HG03025 (cell line): ENCODE results near the gene SPTB.

Experiments
- ATAC-seq: cut with Tn5 transposase; IDR thresholded peaks from one replicate; pipeline ENCODE4 v1.9.1; 2021; ENCODE audit warnings: mild to moderate bottlenecking, moderate library complexity; ENCODE audit not compliant: unreplicated experiment, low FRiP score

SPTB gene

DNA sequence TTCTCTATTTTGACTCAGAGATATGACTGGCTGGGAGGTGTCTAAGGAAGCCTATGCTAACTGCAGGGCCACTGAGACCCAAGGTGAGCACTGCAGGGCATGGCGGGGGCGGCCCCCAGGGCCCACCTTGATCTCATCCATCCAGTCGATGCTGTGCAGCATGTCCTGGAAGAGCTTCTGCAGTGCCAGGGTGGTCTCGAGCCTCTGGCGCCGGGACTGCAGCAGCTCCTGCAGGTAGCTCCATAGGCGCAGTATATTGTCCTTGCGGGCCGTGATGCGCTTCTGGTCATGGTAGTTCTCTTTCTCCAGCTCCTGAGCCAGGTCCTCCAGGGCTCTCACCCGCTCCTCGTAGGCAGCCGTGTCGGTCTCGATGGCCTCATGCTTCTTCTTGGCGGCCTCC lies 84.5 kb downstream of the SPTB start:
- no peak for ATAC-seq

DNA sequence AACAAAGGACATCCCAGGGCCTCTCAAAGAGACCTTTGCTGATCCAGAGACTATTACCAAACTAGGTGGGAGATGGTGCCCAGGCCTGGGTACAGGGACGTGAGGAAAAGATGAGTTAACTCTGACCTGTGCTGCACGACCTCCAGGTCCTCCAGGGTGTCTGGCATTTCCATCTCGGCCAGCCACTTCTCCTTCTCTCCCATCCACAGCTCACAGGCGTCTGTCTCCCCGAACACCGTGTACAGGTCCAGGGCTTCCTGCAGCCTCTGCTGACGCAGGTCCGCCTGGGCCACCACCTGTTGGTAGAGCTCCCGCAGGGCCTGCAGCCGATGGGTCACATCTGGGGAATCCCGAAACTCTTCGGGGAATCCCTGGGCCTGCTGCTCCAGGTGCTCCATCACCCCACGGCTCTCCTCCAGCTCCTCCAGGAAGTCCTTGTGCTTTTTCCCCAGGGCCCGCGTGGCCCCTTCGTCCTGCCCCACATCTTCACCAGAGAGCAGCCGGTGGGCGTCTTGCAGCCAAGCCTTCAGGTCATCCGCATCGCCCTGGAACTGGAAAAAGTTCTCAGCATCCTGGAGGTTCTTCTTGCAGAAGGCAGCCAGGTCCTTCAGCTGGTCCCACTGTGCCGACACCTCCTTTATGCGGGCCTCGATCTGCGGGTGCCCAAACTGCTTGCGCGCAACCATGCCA lies 86.7 kb downstream of the SPTB start:
- no peak for ATAC-seq

DNA sequence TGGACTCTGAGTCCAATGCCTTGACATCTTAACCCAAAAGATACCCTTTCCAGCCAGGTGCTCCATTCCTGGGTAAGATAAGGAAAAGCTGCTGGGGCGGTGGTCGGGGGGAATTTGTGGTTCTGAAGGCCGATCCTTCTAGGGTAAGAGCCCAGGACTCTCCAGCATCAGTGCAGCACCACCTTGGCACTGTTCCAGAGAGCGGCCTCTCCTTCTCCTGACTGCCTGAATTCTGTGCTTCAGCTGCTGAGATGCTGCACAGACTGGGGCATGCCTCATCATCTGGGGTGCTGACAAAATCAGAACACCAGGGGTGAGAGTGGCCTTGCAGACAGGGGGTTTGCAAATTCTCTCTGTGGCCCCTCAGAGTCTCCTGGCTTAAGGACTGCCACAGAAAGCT lies 87.5 kb downstream of the SPTB start:
- no peak for ATAC-seq

DNA sequence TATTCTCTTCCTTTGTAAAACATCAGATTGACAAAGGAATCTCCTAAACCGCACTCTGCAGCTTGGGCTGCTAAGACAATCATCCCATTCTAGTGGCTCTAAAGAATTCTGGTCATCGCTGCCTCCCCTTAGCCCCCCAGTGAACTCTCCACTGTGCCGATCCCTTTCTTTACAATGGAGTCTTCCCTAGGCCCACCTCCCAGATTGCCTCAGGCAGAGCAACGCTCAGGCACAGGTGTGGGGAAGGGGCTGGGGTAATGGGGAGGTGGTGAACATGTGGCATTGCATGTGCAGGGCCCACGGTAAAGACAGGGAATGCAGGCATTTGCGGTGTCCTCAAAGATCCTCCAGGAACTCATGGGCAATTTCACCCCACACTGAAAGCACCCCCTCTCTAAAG lies 89.2 kb downstream of the SPTB start:
- ATAC-seq, result no peak

DNA sequence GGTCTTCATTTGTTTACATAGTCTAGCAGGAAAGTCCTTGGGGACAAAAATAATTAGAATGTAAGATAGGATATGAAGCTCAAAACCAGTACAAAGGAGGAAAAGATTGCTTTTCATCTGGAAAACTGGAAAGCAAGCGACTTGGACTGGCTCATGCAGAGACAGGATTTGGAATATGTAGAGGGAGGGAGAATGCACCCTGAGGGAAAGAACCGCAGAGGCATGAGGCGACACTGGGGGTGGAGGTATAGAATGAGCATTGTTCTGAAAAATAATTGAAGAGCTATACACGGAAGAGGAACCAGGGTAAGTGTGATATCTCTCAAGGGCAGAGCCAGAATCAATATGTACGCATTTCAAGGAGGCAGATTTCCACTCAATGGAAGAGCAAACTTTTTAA lies 90.0 kb downstream of the SPTB start:
- ATAC-seq, result no peak

DNA sequence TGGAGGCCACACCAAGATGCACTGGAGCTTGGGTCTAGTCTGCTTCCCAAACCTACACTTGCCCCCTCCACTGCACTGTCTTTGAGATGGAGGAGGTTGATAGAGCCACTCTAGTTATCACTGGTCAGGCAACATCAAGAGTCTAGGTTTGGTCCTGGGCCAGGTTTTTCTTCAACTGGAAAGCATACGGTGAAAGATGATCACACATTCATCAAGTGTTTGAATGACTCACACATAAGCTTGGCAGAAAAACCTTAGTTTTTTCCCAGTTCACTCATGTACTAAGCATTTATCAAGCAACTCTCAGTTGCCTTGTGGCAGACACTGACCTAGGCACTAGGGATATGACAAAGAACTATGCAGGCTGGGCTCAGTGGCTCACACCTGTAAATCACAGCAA lies 91.0 kb downstream of the SPTB start:
- ATAC-seq, result no peak

DNA sequence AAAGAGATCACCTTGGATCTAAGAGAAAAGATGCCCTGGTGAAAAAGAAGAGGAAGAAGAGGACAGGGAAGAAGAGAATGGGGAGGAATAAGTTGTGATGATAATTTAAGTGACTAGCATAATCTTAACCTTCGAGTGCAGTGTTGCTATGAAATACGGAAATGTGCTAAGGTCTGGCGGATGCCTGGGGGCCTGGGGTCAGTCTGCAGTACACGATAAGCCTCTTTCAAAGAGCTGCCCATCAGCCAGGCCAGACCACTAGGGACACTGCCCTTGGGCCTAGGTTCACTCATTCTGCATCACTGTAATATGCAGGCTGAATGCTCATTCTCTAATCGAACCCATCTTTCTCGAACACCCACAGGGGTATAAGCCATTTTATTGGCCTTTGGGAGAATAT lies 92.1 kb downstream of the SPTB start:
- ATAC-seq, result no peak

DNA sequence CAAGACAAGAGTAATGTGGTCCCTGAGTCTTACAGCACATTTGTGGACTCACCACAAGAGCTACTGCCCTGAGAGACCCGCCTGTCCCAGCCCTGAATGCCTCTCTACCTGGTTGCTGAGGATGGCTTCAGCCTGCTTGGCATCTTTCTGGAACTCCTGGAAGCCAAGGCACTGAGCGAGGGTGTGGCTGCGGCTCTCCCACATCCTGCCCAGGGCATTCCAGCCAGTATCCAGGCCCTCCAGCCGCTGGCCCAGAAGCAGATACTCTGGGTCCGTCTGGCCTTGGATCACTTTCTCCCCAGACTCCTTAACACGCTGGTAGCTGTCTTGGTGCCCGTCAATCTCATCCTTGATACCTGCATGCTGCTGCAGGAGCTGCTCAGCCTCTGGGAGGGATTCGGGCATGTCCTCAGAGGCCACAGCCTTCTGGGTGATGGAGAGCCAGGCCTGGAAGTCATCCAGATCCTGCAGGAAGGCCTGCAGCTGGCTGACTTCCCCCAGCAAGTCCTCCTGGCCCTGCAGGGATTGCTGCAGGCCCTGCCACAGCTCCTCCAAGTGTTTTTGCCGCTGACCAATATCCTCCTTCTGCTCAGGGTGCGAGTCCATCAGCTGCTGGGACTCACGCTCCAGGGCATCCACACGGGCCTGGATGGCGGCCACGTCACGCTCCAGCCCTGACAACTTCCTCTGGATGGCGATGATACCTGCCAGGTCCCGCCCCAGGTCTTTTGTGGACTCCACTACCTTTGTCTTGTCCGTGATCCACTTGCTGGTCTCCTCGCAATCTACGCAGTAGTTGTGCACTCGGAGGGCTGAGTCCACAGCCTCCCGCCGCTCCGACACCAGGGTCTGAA lies 93.2 kb downstream of the SPTB start:
- no peak for ATAC-seq

DNA sequence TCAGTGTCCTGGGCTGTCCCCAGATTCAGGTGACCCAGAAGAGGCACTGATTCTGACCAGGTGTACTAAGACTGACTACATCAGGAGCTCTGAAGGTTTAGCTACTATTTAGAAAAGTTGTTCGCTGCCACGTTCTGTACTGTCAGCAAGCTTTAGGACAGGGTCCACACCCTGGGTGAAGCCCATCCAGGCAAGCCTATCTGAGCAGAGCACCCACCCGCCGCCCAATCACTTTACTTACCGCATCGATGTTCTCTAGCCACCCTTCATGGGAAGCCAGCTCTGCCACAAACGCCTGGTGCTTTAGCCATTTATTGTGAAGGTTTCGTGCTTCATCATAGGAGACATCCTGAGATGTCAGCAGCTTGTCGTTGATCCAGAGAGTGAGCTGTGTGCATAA lies 95.7 kb downstream of the SPTB start:
- ATAC-seq, result no peak

DNA sequence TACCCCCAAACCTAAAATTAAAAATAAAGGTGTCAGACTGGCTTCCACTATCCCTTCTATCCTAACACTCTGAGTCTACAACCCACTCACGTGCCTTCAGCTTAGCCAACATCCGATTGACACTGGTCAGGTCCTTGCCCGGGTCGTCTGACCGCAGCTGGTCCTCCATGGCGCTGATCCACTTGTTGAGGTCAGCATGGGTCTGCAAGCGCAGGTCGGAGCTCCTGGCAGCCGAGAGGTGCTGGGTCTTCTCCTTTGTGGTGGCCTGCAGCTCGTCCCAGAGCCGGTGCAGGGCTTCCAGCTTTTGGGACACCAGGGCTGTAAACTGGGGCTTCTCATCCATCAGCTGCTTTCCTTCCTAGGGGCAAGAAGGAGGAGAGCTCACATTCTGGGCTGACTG lies 97.5 kb downstream of the SPTB start:
- ATAC-seq, result no peak

DNA sequence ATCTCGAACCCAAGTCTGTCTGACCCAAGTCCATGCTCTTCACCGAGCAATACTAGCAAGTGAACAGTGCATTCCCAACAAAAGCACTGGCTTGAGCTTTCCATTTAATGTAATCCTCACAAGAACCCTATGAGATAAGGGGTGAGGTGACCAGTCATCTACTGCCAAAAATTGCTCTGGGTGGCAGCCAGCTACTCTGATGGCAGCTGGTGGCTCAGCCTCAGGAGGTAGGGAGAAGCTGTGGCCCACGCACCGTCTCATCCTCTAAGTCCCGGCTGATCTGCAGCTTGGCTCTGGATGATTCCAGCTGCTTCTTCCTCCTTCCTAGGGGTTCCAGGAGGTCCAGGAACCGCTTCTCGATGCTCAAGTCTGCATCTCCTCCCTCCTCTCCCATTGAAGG lies 100.2 kb downstream of the SPTB start:
- ATAC-seq, result no peak

DNA sequence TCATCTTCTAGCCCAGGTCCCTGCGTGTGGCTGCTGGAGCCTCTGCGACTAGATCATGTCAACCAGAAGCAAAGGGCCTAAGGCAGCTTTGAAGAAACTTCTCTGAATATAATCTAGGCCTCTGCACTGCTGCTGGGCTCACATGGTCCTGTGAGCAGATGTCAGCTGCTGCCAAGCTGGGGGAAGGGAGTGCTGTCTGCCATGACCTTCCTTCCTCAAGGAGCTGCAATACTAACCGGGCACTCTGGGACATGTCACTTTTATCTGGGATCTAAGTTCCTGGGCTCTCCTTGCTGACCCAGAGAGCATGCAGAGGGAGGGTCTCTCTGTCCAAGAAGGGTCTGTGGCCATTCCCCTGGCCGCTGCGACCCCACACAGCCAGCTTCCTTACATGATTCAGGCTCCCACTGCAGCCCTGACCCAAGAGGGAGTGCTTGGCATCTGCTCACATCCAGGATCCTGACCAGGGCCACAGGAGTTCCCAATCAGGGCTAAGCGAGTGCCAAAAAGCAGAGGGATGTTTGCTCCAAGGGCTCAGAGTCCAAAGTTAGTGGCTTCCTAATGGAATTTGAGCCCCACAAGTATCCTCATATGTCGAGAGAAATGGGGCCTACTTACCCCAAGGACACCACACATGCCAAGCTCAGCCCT lies 101.5 kb downstream of the SPTB start:
- no peak for ATAC-seq

DNA sequence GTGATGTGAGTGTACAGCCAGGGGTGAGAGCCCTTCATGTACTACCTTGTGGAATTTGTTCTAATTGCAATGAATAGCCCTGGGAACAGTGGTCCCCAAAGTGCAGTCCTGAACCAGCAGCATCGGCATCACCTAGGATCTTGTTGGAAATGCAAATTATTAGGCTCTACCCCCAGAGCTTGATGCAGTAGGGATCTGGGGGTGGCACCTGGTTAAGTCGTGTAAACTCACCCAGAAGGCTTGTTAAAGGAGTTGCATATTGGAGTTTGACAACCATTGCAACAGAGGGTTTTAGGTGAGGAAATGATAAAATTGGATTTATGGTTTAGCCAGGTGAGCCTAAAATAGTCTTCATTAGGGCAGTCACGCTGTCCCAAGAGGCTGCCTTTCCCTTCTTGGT lies 102.2 kb downstream of the SPTB start:
- no peak for ATAC-seq

DNA sequence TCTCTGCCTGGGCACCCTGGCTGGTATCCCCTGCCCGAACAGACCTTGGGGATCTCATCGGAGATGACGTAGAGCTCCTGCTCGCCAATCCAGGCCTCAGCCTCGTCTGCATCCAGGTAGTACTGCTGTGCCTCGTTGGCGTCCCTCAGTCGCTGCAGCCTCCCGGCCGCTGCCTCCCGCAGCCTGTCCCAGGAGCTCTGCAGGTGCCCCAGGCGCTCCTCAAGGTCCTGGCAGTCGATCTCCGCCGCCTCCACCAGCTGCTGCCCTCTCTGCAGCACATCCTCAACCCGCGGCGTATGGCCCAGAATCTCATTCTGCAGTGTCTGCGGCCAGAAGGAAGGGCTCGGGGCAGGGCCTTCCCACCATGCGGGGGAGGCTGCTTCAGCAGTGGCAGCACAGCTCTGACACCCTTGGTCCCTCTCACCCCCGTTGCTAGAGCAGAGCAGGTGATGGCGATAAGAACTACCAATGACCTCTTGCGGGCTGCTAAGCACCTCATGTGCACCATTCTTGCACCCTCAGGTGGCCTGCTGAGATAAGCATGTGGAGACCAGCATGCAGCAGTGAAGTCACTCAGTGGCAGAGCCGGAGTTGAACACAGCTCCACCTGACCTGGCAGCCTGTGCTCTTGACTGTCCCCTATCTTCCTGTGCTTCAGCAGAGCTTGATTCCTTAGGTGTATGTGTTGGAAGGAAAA lies 104.5 kb downstream of the SPTB start:
- no peak for ATAC-seq

DNA sequence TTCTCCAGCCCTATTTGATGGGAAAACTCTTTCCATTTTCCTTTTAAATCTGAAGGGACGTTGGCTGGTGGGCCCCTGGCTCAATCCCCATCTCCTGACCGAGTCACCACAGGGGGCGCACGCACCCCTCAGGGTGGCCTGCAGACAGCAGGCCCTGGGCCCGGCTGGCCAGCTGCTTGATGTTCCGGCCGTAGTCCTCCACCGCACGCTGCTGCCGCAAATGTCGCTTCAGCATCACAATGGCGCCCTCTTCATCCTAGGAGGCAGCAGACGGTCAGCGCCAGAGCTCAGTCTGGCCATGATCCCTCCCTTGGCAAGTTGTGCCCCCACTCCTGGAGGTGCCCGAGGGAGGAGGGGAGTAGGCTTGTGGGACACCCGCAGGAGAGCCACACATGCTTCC lies 105.4 kb downstream of the SPTB start:
- ATAC-seq, result no peak

DNA sequence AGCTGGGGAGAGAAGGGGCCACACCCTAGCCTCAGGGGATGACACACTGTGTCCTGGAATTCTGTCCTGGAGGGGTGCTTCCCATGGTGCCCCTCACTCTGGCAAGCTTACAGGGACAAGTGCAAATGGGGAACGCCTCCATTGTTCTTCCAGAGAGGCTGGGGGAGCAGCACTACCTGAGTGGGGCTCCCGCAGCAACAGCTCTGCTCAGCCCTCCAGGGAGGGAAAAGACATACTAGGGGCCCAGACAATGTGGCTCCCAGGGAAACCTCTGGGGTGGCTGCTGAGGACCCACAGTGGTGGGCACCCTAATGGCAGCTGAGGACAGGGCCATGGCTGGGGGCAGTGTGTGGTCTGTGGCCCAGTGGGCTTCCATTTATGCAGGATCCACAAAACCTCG lies 106.1 kb downstream of the SPTB start:
- no peak for ATAC-seq

DNA sequence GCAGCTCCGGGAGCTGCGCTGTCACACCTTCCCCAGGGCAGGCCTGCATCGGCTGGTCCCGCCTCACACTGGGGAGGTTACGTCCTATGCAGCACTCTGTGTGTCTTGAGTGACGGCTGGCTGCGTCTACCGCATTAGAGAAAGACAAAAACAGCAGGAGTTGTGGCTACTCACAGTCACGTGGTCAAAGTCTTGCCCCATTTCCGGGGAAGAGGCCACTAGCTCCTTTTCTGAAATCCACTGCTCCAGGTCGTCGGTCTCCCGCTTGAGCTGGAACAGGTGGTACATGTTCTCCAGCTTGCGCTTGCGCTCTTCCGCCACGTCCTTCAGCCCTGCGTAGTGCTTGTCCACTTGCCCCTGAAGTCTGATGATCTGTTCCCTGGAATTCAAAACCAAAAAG lies 106.7 kb downstream of the SPTB start:
- ATAC-seq, result no peak

DNA sequence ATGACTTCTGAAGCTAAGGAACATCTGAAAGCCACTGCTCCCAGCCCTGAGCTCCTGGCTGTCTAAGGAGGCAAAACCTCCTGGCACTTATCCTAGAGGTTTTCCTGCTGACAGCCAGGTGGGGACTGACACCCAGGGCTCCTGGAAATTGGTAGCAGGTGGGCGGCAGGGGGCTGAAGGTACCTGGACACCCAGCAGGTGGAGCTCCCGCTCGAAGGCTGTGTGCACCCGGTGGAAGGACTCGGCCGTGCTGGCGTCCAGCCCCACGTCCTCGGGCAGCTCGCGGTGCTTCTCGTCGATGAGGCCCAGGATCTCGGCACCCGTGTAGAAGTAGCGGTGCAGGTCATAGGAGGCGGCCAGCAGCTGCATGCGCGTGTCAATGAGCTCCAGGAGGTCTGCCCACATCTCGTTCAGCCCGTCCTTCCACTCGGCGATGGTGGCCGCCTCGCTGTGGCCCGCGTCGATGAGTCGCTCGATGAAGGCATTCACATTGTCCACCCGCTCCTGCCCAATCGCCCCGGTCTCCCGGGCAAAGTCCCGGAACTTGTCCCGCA lies 107.2 kb downstream of the SPTB start:
- no peak for ATAC-seq

DNA sequence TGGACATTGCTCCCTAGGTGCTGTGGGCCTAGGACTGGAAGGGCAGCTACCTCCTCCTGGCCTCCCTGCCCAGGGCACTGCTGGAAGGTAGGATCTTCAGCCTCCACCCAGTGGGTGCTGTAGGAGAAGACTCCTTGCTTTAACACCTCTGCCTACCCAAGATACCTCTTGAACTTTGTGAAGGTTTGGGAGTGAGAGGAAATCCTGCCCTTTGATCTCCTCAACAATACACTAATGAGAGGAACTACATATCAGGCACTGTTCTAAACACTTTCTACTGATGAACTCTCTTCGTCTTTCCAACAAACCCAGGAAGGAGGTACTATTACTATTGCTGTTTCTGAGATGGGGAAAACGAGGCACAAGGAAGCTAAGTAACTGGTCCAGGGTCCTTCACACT lies 108.5 kb downstream of the SPTB start:
- ATAC-seq, result no peak

DNA sequence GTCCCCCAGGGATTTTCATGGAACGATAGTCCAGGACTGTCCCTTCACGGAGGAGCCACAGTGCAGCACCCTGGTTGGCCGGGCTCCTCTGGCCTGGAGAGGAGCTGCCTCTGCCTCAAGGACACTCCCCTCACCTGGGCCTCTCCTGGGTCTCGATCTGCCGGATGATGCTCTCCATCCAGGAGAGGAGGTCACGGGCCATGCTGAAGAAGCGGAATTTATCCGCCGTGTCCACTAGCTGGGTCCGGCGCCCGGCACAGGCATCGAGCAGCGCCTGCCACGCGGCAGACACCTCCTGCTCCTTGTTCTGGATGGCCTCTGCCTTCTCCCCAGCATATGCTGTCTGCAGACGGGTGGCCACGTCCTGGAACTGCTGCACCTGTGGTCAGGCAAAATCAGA lies 109.0 kb downstream of the SPTB start:
- ATAC-seq, result no peak
